Ishikawa (cell line): Measurements from ENCODE around the gene GAPVD1.
A peak's percentile ranks its signal among the peaks of the same experiment; 100 is the strongest.

Source experiments
- CEBPB ChIP-seq: IDR thresholded peaks from 2 replicates; pipeline ENCODE4 v1.6.1; 2012
- EGR1 ChIP-seq: IDR thresholded peaks from 2 replicates; pipeline ENCODE4 v1.6.1; 2012
- EP300 ChIP-seq: IDR thresholded peaks from 2 replicates; pipeline ENCODE4 v1.6.1; 2012; ENCODE audit warnings: borderline replicate concordance
- FOXM1 ChIP-seq: IDR thresholded peaks from 2 replicates; pipeline ENCODE4 v1.6.1; 2012; ENCODE audit warnings: low read depth, borderline replicate concordance
- NFIC ChIP-seq: IDR thresholded peaks from 2 replicates; pipeline ENCODE4 v1.6.1; 2012
- RAD21 ChIP-seq: IDR thresholded peaks from 2 replicates; pipeline ENCODE4 v1.6.1; 2012; ENCODE audit warnings: low read depth
- TAF1 ChIP-seq: IDR thresholded peaks from 2 replicates; pipeline ENCODE4 v1.6.1; 2012; ENCODE audit warnings: low read depth, mild to moderate bottlenecking
- TEAD4 ChIP-seq: IDR thresholded peaks from 2 replicates; pipeline ENCODE4 v1.6.1; 2012
- YY1 ChIP-seq: IDR thresholded peaks from 2 replicates; pipeline ENCODE4 v1.6.1; 2012; ENCODE audit warnings: low read depth
- ZBTB7A ChIP-seq: IDR thresholded peaks from 2 replicates; pipeline ENCODE4 v1.6.1; 2012; ENCODE audit warnings: low read depth
- TF ChIP-seq, protein P1 (sequence below): IDR thresholded peaks from 2 replicates; pipeline ENCODE4 v1.6.1; 2012
- TF ChIP-seq, protein P2 (sequence below): IDR thresholded peaks from 2 replicates; pipeline ENCODE4 v1.6.1; 2012; ENCODE audit warnings: low read depth, mild to moderate bottlenecking

DNA sequence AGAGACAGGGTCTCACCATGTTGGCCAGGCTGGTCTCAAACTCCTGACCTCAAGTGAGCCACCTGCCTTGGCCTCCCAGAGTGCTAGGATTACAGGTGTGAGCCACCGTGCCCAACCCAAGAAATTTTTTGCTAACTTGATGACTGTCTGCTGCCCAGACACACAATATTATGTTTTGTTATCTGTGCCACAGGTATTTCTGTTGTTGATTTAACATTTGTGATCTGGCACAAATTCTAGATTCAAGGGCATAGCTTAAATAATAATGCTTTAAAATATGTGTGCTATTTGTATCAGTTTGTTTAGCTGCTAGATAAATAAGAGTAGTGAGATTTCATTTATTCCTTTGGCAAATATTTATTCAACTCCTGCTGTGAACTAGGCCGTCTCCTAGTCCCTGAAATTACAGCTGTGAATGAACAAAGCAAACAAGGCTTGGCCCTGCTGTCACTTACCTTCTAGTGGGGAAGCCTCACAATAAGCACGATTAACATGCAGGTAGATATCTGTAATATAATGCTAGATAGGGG is 35.3 kb downstream of the GAPVD1 start:
- TF ChIP-seq EP300 (no peak), RAD21 (no peak), CEBPB (no peak), NFIC (no peak; the same call in 1 of the 2 replicates), TEAD4 (0 out of 2 replicates have a peak, but pooled peaks have one; percentile 12), EGR1 (no peak), FOXM1 (no peak), ZBTB7A (no peak), TAF1 (no peak), YY1 (no peak)
- TF ChIP-seq, protein P1, sequence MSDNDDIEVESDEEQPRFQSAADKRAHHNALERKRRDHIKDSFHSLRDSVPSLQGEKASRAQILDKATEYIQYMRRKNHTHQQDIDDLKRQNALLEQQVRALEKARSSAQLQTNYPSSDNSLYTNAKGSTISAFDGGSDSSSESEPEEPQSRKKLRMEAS = no peak
- TF ChIP-seq, protein P2, sequence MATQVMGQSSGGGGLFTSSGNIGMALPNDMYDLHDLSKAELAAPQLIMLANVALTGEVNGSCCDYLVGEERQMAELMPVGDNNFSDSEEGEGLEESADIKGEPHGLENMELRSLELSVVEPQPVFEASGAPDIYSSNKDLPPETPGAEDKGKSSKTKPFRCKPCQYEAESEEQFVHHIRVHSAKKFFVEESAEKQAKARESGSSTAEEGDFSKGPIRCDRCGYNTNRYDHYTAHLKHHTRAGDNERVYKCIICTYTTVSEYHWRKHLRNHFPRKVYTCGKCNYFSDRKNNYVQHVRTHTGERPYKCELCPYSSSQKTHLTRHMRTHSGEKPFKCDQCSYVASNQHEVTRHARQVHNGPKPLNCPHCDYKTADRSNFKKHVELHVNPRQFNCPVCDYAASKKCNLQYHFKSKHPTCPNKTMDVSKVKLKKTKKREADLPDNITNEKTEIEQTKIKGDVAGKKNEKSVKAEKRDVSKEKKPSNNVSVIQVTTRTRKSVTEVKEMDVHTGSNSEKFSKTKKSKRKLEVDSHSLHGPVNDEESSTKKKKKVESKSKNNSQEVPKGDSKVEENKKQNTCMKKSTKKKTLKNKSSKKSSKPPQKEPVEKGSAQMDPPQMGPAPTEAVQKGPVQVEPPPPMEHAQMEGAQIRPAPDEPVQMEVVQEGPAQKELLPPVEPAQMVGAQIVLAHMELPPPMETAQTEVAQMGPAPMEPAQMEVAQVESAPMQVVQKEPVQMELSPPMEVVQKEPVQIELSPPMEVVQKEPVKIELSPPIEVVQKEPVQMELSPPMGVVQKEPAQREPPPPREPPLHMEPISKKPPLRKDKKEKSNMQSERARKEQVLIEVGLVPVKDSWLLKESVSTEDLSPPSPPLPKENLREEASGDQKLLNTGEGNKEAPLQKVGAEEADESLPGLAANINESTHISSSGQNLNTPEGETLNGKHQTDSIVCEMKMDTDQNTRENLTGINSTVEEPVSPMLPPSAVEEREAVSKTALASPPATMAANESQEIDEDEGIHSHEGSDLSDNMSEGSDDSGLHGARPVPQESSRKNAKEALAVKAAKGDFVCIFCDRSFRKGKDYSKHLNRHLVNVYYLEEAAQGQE = no peak
